ENCODE data around the gene FNDC5.
"Not testable (repeated sequence)": the region's sequence is repeated elsewhere in the genome, so short reads cannot be mapped to it uniquely, and the experiment has no call there.

FNDC5 gene

DNA sequence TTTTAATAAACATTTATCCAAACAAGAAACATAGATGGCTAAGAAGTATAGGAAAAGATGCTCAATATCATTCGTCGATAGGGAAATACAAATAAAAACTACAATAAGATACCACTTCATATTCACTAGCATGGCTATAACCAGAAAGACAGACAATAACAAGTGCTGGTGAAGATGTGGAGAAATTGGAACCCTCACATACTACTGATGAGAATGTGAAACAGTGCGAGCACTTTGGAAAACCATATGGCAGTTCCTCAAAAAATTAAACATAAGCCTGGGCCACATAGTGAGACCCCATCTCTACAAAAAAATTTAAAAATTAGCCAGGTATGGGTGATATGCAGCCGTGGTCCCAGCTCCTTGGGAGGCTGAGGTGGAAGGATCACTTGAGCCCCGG, 39.6 kb upstream of the FNDC5 start:
- Histone ChIP-seq H3K56ac (ENCODE audit: low read length) (no peak overlapping the region), H2AK5ac (ENCODE audit: low read length) (no peak overlapping the region), H3K4me2 (ENCODE audit: low read length) (no peak overlapping the region), H3K9ac (ENCODE audit: low read length) (no peak overlapping the region), H3K18ac (ENCODE audit: low read length) (no peak overlapping the region), H2BK120ac (ENCODE audit: low read depth, low read length) (no peak overlapping the region), H3K27me3 (ENCODE audit: insufficient read depth, low read length, poor library complexity) (no peaks in the 10 kb centered on the region), H3K4ac (ENCODE audit: low read depth, low read length) (no peak overlapping the region), H3K23ac (ENCODE audit: low read length) (no peak overlapping the region), H4K5ac (ENCODE audit: low read length) (no peak overlapping the region), H3K27ac (ENCODE audit: low read depth, low read length) (no peak overlapping the region), H3K4me3 (ENCODE audit: low read length) (no peak overlapping the region), H2BK15ac (replicated peaks; ENCODE audit: low read depth) (no peak overlapping the region), H2BK5ac (ENCODE audit: low read length) (no peak overlapping the region), H3K36me3 (ENCODE audit: control insufficient read depth, insufficient read depth, low read length) (no peaks in the 10 kb centered on the region), H3K4me1 (ENCODE audit: control insufficient read depth, low read depth, low read length) (no peaks in the 10 kb centered on the region), H3K79me1 (ENCODE audit: low read length) (no peaks in the 10 kb centered on the region), H4K8ac (ENCODE audit: low read depth, low read length) (no peak overlapping the region), H3K79me2 (ENCODE audit: control insufficient read depth, insufficient read depth, low read length) (no peaks in the 10 kb centered on the region)
- no CpG with 5 or more reads among the region's 5 CpGs for WGBS (ENCODE audit: extremely low coverage, insufficient coverage, low lambda C conversion rate)
- no peak for DNase-seq

GRCh38 chr1:32907435-32907834, 36.7 kb upstream of the FNDC5 start:
- no peak overlapping the region for H4K5ac ChIP-seq (ENCODE audit: low read length)
- H3K36me3 ChIP-seq (ENCODE audit: control insufficient read depth, insufficient read depth, low read length), result no peaks in the 10 kb centered on the region
- H2BK15ac ChIP-seq (replicated peaks; ENCODE audit: low read depth), result no peak overlapping the region
- no peak overlapping the region for H3K4me3 ChIP-seq (ENCODE audit: low read length)
- no peak overlapping the region for H3K4ac ChIP-seq (ENCODE audit: low read depth, low read length)
- no peak overlapping the region for H2BK120ac ChIP-seq (ENCODE audit: low read depth, low read length)
- H3K18ac ChIP-seq (ENCODE audit: low read length), result no peak overlapping the region
- no peak overlapping the region for H3K9ac ChIP-seq (ENCODE audit: low read length)
- no peaks in the 10 kb centered on the region for H3K79me1 ChIP-seq (ENCODE audit: low read length)
- H2AK5ac ChIP-seq (ENCODE audit: low read length), result no peak overlapping the region
- no peak for DNase-seq
- no peaks in the 10 kb centered on the region for H3K4me1 ChIP-seq (ENCODE audit: control insufficient read depth, low read depth, low read length)
- no peaks in the 10 kb centered on the region for H3K27me3 ChIP-seq (ENCODE audit: insufficient read depth, low read length, poor library complexity)
- no peaks in the 10 kb centered on the region for H3K79me2 ChIP-seq (ENCODE audit: control insufficient read depth, insufficient read depth, low read length)
- H3K4me2 ChIP-seq (ENCODE audit: low read length), result no peak overlapping the region
- no CpG with 5 or more reads among the region's 4 CpGs for WGBS (ENCODE audit: extremely low coverage, insufficient coverage, low lambda C conversion rate)
- no peak overlapping the region for H3K56ac ChIP-seq (ENCODE audit: low read length)
- no peak overlapping the region for H3K27ac ChIP-seq (ENCODE audit: low read depth, low read length)
- H4K8ac ChIP-seq (ENCODE audit: low read depth, low read length), result no peak overlapping the region
- H3K23ac ChIP-seq (ENCODE audit: low read length), result no peak overlapping the region
- no peak overlapping the region for H2BK5ac ChIP-seq (ENCODE audit: low read length)

GRCh38 chr1:32906654-32907053, 35.9 kb upstream of the FNDC5 start:
- Histone ChIP-seq H3K23ac (ENCODE audit: low read length) (no peak overlapping the region), H3K4me3 (ENCODE audit: low read length) (no peak overlapping the region), H3K4ac (ENCODE audit: low read depth, low read length) (no peak overlapping the region), H4K8ac (ENCODE audit: low read depth, low read length) (no peak overlapping the region), H3K4me2 (ENCODE audit: low read length) (no peak overlapping the region), H3K56ac (ENCODE audit: low read length) (no peak overlapping the region), H3K27me3 (ENCODE audit: insufficient read depth, low read length, poor library complexity) (no peaks in the 10 kb centered on the region), H2BK15ac (replicated peaks; ENCODE audit: low read depth) (no peak overlapping the region), H3K36me3 (ENCODE audit: control insufficient read depth, insufficient read depth, low read length) (no peaks in the 10 kb centered on the region), H3K4me1 (ENCODE audit: control insufficient read depth, low read depth, low read length) (no peaks in the 10 kb centered on the region), H3K9ac (ENCODE audit: low read length) (no peak overlapping the region), H2BK5ac (ENCODE audit: low read length) (no peak overlapping the region), H3K27ac (ENCODE audit: low read depth, low read length) (no peak overlapping the region), H2AK5ac (ENCODE audit: low read length) (no peak overlapping the region), H4K5ac (ENCODE audit: low read length) (no peak overlapping the region), H3K79me2 (ENCODE audit: control insufficient read depth, insufficient read depth, low read length) (no peaks in the 10 kb centered on the region), H2BK120ac (ENCODE audit: low read depth, low read length) (no peak overlapping the region), H3K18ac (ENCODE audit: low read length) (no peak overlapping the region), H3K79me1 (ENCODE audit: low read length) (no peaks in the 10 kb centered on the region)
- no peak for DNase-seq
- WGBS (ENCODE audit: extremely low coverage, insufficient coverage, low lambda C conversion rate), result no CpG with 5 or more reads among the region's 7 CpGs

DNA sequence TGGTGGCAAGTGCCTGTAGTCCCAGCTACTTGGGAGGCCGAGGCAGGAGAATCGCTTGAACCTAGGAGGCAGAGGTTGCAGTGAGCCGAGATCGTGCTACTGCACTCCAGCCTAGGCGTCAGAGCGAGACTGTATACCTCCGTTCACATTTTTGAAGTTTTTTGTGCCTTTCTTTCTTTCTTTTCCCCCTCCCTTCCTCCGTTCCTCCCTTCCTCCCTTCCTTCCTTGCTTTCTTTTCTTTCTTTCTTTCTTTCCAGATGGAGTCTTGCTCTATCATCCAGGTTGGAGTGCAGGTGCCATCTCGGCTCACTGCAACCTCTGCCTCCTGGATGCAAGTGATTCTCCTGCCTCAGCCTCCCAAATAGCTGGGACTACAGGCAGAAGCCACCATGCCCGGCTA, 34.9 kb upstream of the FNDC5 start:
- H2BK120ac ChIP-seq (ENCODE audit: low read depth, low read length), result not testable (repeated sequence)

GRCh38 chr1:32904797-32905196, 34.1 kb upstream of the FNDC5 start:
- H2BK5ac ChIP-seq (ENCODE audit: low read length), result no peak overlapping the region
- no peak overlapping the region for H2BK120ac ChIP-seq (ENCODE audit: low read depth, low read length)
- H3K79me2 ChIP-seq (ENCODE audit: control insufficient read depth, insufficient read depth, low read length), result no peaks in the 10 kb centered on the region
- H3K4me2 ChIP-seq (ENCODE audit: low read length), result no peak overlapping the region
- no peak overlapping the region for H3K4me3 ChIP-seq (ENCODE audit: low read length)
- no peaks in the 10 kb centered on the region for H3K4me1 ChIP-seq (ENCODE audit: control insufficient read depth, low read depth, low read length)
- no peak overlapping the region for H4K5ac ChIP-seq (ENCODE audit: low read length)
- H4K8ac ChIP-seq (ENCODE audit: low read depth, low read length), result no peak overlapping the region
- no peak overlapping the region for H2AK5ac ChIP-seq (ENCODE audit: low read length)
- no peak overlapping the region for H3K23ac ChIP-seq (ENCODE audit: low read length)
- peaks cover 5% of the 10 kb centered on the region for H3K27me3 ChIP-seq (ENCODE audit: insufficient read depth, low read length, poor library complexity)
- no peak overlapping the region for H3K4ac ChIP-seq (ENCODE audit: low read depth, low read length)
- H3K9ac ChIP-seq (ENCODE audit: low read length), result no peak overlapping the region
- WGBS (ENCODE audit: extremely low coverage, insufficient coverage, low lambda C conversion rate), result no CpG with 5 or more reads among the region's 2 CpGs
- H3K36me3 ChIP-seq (ENCODE audit: control insufficient read depth, insufficient read depth, low read length), result no peaks in the 10 kb centered on the region
- H3K27ac ChIP-seq (ENCODE audit: low read depth, low read length), result no peak overlapping the region
- no peak overlapping the region for H2BK15ac ChIP-seq (replicated peaks; ENCODE audit: low read depth)
- no peak for DNase-seq
- no peaks in the 10 kb centered on the region for H3K79me1 ChIP-seq (ENCODE audit: low read length)
- H3K56ac ChIP-seq (ENCODE audit: low read length), result no peak overlapping the region
- no peak overlapping the region for H3K18ac ChIP-seq (ENCODE audit: low read length)

More for the DNA sequence above, 34.9 kb upstream of the FNDC5 start:
- H2BK15ac ChIP-seq (replicated peaks; ENCODE audit: low read depth); H3K27me3 ChIP-seq (ENCODE audit: insufficient read depth, low read length, poor library complexity); H4K5ac ChIP-seq (ENCODE audit: low read length); H3K4me1 ChIP-seq (ENCODE audit: control insufficient read depth, low read depth, low read length); H3K4ac ChIP-seq (ENCODE audit: low read depth, low read length); H3K9ac ChIP-seq (ENCODE audit: low read length); H3K4me2 ChIP-seq (ENCODE audit: low read length); H3K79me1 ChIP-seq (ENCODE audit: low read length); H4K8ac ChIP-seq (ENCODE audit: low read depth, low read length); H3K36me3 ChIP-seq (ENCODE audit: control insufficient read depth, insufficient read depth, low read length); H3K23ac ChIP-seq (ENCODE audit: low read length); H2AK5ac ChIP-seq (ENCODE audit: low read length); H3K56ac ChIP-seq (ENCODE audit: low read length); H3K79me2 ChIP-seq (ENCODE audit: control insufficient read depth, insufficient read depth, low read length); H2BK5ac ChIP-seq (ENCODE audit: low read length); H3K4me3 ChIP-seq (ENCODE audit: low read length); H3K18ac ChIP-seq (ENCODE audit: low read length); DNase-seq; H3K27ac ChIP-seq (ENCODE audit: low read depth, low read length): not testable (repeated sequence)
- WGBS (ENCODE audit: extremely low coverage, insufficient coverage, low lambda C conversion rate), result no CpG with 5 or more reads among the region's 10 CpGs

GRCh38 chr1:32903991-32904785, 33.5 kb upstream of the FNDC5 start:
- Histone ChIP-seq H4K5ac (ENCODE audit: low read length) (no peak overlapping the region), H2BK5ac (ENCODE audit: low read length) (no peak overlapping the region), H3K56ac (ENCODE audit: low read length) (no peak overlapping the region), H3K4me3 (ENCODE audit: low read length) (no peak overlapping the region), H3K4me2 (ENCODE audit: low read length) (no peak overlapping the region), H3K27ac (ENCODE audit: low read depth, low read length) (no peak overlapping the region), H3K27me3 (ENCODE audit: insufficient read depth, low read length, poor library complexity) (peaks cover 5% of the 10 kb centered on the region), H4K8ac (ENCODE audit: low read depth, low read length) (no peak overlapping the region), H2BK15ac (replicated peaks; ENCODE audit: low read depth) (no peak overlapping the region), H3K18ac (ENCODE audit: low read length) (no peak overlapping the region), H2BK120ac (ENCODE audit: low read depth, low read length) (no peak overlapping the region), H3K79me1 (ENCODE audit: low read length) (no peaks in the 10 kb centered on the region), H3K9ac (ENCODE audit: low read length) (no peak overlapping the region), H3K79me2 (ENCODE audit: control insufficient read depth, insufficient read depth, low read length) (no peaks in the 10 kb centered on the region), H3K4me1 (ENCODE audit: control insufficient read depth, low read depth, low read length) (no peaks in the 10 kb centered on the region), H3K36me3 (ENCODE audit: control insufficient read depth, insufficient read depth, low read length) (no peaks in the 10 kb centered on the region), H2AK5ac (ENCODE audit: low read length) (no peak overlapping the region), H3K4ac (ENCODE audit: low read depth, low read length) (no peak overlapping the region), H3K23ac (ENCODE audit: low read length) (no peak overlapping the region)
- no CpG with 5 or more reads among the region's 3 CpGs for WGBS (ENCODE audit: extremely low coverage, insufficient coverage, low lambda C conversion rate)
- no peak for DNase-seq

Measured in mesendoderm (in vitro differentiated cells).